Naive B cell (primary cell): ENCODE results near the gene DNALI1. TPM values are rescaled to one million over a fixed set of nuclear protein-coding genes. Genes with fewer than 3 reads are reported as not detected.

Source experiments
- ATAC-seq, 2 donors: fragments of 150-1000 bp; cut with Tn5 transposase; 2 replicates each; pipeline ENCODE4 v1.10.0; 2021; ENCODE audit warnings: low read depth in 2 of 2, mild to moderate bottlenecking in 2 of 2, moderate library complexity in 2 of 2
- DNase-seq: peaks from one replicate; pipeline ENCODE4 v3.0.0; 2022
- H3K27ac Mint-ChIP-seq, 6 donors: one replicate each; pipeline ENCODE4 v1.8.0; 2020 to 2022; ENCODE audit warnings: mild to moderate bottlenecking in 6 of 6, mixed read lengths in 6 of 6, moderate library complexity in 5 of 6, inconsistent platforms in 2 of 6
- H3K27me3 Mint-ChIP-seq, 3 donors: one replicate each; pipeline ENCODE4 v1.8.0; 2021 to 2022; ENCODE audit warnings: mixed read lengths in 3 of 3, mild to moderate bottlenecking in 1 of 3
- H3K36me3 Mint-ChIP-seq, 2 donors: one replicate each; pipeline ENCODE4 v1.8.0; 2020 to 2022; ENCODE audit warnings: mixed read lengths in 2 of 2, inconsistent platforms in 1 of 2, mild to moderate bottlenecking in 1 of 2
- H3K4me1 Mint-ChIP-seq, 3 donors: one replicate each; pipeline ENCODE4 v1.8.0; 2020 to 2022; ENCODE audit warnings: mixed read lengths in 3 of 3, inconsistent platforms in 1 of 3, mild to moderate bottlenecking in 1 of 3, moderate library complexity in 1 of 3
- H3K4me3 Mint-ChIP-seq, 8 donors: one replicate each; pipeline ENCODE4 v1.8.0; 2020 to 2022; ENCODE audit warnings: mild to moderate bottlenecking in 8 of 8, mixed read lengths in 8 of 8, moderate library complexity in 8 of 8, inconsistent platforms in 2 of 8
- H3K9me3 Mint-ChIP-seq, 7 donors: one replicate each; pipeline ENCODE4 v1.8.0; 2020 to 2022; ENCODE audit warnings: mixed read lengths in 7 of 7, mild to moderate bottlenecking in 5 of 7, inconsistent platforms in 2 of 7, moderate library complexity in 1 of 7
- polyA plus RNA-seq, 6 donors: library from polyadenylated mRNA; unstranded; fragments of 300-500 nt; fragmentation: Illumina TruSeq; gene quantifications; one replicate each; pipeline ENCODE4 v1.2.3, GENCODE V29; 2021; ENCODE audit warnings: low read depth in 6 of 6

DNALI1 gene
- polyA plus RNA-seq, 6 donors from 2014 or later: 0.08 to 0.18 (median 0.14) TPM; not detected in 2

- H3K4me1 Mint-ChIP-seq: no peaks in the 10 kb centered on the region
- ATAC-seq (no peak), DNase-seq (no peak)
- H3K36me3 Mint-ChIP-seq: no peaks in the 10 kb centered on the region
- no peak overlapping the region for H3K27ac Mint-ChIP-seq
- H3K9me3 Mint-ChIP-seq: peaks cover 0 to 2% (median 0%) of the 10 kb centered on the region in 7 donors
- peaks cover 36 to 69% (median 58%) of the 10 kb centered on the region in 3 donors for H3K27me3 Mint-ChIP-seq
- no peak overlapping the region for H3K4me3 Mint-ChIP-seq
Observed at GRCh38 chr1:37616330-37616729, 59.6 kb downstream of the DNALI1 start.

Other genes starting within 250 kb of the DNALI1 start
- 10 to 100 TPM; 15.5 to 26.7 (median 17.6) TPM for gene ZC3H12A, start 82.4 kb upstream of the DNALI1 start, polyA plus RNA-seq
- 100 to 1,000 TPM; 137 to 208 (median 175) TPM for gene MEAF6, start 42.2 kb upstream of the DNALI1 start, polyA plus RNA-seq
- 1 to 10 TPM in 5 of 6 donors, not detected in 1; 4.0 to 6.9 (median 4.2) TPM for gene SNIP1, start 2.6 kb upstream of the DNALI1 start, polyA plus RNA-seq
- 10 to 100 TPM; 38.1 to 57.6 (median 45.4) TPM for gene GNL2, start 39.0 kb downstream of the DNALI1 start, polyA plus RNA-seq
- gene RSPO1, start 78.0 kb downstream of the DNALI1 start, polyA plus RNA-seq: not detected
- 1 to 10 TPM in 4 of 6 donors, under 1 TPM in 1, not detected in 1; 0.63 to 1.6 (median 1.3) TPM for gene CDCA8, start 135.6 kb downstream of the DNALI1 start, polyA plus RNA-seq
- gene EPHA10, start 208.2 kb downstream of the DNALI1 start, polyA plus RNA-seq: not detected
- gene MANEAL, start 236.9 kb downstream of the DNALI1 start, polyA plus RNA-seq: 1 to 10 TPM; 1.4 to 4.7 (median 3.0) TPM